Measurements from ENCODE around the gene SGSM1. TPM values are rescaled to one million over a fixed set of nuclear protein-coding genes. Genes with fewer than 3 reads are reported as not detected.

The SGSM1 gene
- total RNA-seq, 1 experiment from 2014 or later = 4.1 TPM

DNA sequence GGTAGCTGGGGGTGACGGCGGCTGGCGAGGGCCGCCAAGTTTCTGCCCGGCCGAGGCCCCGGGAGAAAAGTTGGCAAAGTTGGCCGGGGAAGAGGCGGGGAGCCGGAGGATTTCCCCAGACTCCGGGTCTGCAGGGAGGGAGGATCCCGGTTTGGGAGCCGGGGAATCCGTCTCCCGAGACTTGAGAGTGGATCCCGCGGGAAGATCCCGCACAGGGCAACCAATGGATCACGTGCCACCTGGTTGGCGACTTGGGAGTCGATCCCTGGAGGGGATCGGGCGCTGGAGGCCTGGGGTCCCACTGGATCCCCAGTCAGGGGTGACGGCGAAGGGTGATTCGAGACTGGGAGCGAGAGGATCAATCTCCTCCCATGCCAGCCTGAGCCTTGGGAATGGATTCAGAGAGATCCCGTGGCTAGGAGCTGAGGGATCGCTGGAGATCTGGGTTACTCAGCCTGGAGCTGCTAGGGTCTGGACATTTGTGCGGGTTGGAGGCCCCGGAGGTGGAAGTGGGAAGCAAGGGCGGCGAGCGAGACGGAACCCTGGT, 146.9 kb downstream of the SGSM1 start:
- peak; percentile 17 for ATAC-seq
- peak; percentile 71 for DNase-seq (ENCODE audit: low spot score)
- peak overlapping the region; percentile 92 for H3K27ac Mint-ChIP-seq
- peaks cover 10% of the 10 kb centered on the region for H3K27me3 Mint-ChIP-seq (ENCODE audit: low read depth)
- 0 out of 2 replicates have a peak, but pooled peaks cover 2% of the 10 kb centered on the region for H3K36me3 Mint-ChIP-seq
- CTCF ChIA-PET = interaction anchor here (0.9 to 2.4 kb wide), 5 partner anchors 14 to 103 kb away, joined by 3 to 9 read pairs (median 4); no protein-coding TSS in a partner anchor
- H3K4me1 Mint-ChIP-seq = peaks cover 48% of the 10 kb centered on the region
- POLR2A ChIA-PET = interaction anchor here (1.0 to 1.3 kb wide), 2 partner anchors 15 to 73 kb away, joined by 3 read pairs; no protein-coding TSS in a partner anchor
- H3K4me3 Mint-ChIP-seq = peak overlapping the region; percentile 98
- H3K9me3 Mint-ChIP-seq = no peaks in the 10 kb centered on the region
- TF ChIP-seq NFYB (CRISPR knock-in tag; conservative IDR thresholded peaks at IDR 0.05; ENCODE audit: low read depth) (no peak), ESRRA (CRISPR knock-in tag; IDR thresholded peaks at IDR 0.05; ENCODE audit: borderline replicate concordance) (0 out of 2 replicates have a peak, but pooled peaks have one; percentile 4), GRHL2 (CRISPR knock-in tag; IDR thresholded peaks at IDR 0.05; ENCODE audit: insufficient replicate concordance, severe bottlenecking) (no peak)
- TF ChIP-seq, protein P1, sequence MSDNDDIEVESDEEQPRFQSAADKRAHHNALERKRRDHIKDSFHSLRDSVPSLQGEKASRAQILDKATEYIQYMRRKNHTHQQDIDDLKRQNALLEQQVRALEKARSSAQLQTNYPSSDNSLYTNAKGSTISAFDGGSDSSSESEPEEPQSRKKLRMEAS (CRISPR knock-in tag; IDR thresholded peaks at IDR 0.05) = 0 out of 2 replicates have a peak, but pooled peaks have one; percentile 4
- TF ChIP-seq, protein P2, sequence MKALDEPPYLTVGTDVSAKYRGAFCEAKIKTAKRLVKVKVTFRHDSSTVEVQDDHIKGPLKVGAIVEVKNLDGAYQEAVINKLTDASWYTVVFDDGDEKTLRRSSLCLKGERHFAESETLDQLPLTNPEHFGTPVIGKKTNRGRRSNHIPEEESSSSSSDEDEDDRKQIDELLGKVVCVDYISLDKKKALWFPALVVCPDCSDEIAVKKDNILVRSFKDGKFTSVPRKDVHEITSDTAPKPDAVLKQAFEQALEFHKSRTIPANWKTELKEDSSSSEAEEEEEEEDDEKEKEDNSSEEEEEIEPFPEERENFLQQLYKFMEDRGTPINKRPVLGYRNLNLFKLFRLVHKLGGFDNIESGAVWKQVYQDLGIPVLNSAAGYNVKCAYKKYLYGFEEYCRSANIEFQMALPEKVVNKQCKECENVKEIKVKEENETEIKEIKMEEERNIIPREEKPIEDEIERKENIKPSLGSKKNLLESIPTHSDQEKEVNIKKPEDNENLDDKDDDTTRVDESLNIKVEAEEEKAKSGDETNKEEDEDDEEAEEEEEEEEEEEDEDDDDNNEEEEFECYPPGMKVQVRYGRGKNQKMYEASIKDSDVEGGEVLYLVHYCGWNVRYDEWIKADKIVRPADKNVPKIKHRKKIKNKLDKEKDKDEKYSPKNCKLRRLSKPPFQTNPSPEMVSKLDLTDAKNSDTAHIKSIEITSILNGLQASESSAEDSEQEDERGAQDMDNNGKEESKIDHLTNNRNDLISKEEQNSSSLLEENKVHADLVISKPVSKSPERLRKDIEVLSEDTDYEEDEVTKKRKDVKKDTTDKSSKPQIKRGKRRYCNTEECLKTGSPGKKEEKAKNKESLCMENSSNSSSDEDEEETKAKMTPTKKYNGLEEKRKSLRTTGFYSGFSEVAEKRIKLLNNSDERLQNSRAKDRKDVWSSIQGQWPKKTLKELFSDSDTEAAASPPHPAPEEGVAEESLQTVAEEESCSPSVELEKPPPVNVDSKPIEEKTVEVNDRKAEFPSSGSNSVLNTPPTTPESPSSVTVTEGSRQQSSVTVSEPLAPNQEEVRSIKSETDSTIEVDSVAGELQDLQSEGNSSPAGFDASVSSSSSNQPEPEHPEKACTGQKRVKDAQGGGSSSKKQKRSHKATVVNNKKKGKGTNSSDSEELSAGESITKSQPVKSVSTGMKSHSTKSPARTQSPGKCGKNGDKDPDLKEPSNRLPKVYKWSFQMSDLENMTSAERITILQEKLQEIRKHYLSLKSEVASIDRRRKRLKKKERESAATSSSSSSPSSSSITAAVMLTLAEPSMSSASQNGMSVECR (CRISPR knock-in tag; IDR thresholded peaks at IDR 0.05; ENCODE audit: borderline replicate concordance) = peak; percentile 32; the same call in 1 of the 2 replicates
- TF ChIP-seq, protein P3, sequence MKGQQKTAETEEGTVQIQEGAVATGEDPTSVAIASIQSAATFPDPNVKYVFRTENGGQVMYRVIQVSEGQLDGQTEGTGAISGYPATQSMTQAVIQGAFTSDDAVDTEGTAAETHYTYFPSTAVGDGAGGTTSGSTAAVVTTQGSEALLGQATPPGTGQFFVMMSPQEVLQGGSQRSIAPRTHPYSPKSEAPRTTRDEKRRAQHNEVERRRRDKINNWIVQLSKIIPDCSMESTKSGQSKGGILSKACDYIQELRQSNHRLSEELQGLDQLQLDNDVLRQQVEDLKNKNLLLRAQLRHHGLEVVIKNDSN (CRISPR knock-in tag; IDR thresholded peaks at IDR 0.05) = peak; percentile 85
- TF ChIP-seq, protein P4, sequence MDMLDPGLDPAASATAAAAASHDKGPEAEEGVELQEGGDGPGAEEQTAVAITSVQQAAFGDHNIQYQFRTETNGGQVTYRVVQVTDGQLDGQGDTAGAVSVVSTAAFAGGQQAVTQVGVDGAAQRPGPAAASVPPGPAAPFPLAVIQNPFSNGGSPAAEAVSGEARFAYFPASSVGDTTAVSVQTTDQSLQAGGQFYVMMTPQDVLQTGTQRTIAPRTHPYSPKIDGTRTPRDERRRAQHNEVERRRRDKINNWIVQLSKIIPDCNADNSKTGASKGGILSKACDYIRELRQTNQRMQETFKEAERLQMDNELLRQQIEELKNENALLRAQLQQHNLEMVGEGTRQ (CRISPR knock-in tag; IDR thresholded peaks at IDR 0.05) = peak; percentile 86

DNA sequence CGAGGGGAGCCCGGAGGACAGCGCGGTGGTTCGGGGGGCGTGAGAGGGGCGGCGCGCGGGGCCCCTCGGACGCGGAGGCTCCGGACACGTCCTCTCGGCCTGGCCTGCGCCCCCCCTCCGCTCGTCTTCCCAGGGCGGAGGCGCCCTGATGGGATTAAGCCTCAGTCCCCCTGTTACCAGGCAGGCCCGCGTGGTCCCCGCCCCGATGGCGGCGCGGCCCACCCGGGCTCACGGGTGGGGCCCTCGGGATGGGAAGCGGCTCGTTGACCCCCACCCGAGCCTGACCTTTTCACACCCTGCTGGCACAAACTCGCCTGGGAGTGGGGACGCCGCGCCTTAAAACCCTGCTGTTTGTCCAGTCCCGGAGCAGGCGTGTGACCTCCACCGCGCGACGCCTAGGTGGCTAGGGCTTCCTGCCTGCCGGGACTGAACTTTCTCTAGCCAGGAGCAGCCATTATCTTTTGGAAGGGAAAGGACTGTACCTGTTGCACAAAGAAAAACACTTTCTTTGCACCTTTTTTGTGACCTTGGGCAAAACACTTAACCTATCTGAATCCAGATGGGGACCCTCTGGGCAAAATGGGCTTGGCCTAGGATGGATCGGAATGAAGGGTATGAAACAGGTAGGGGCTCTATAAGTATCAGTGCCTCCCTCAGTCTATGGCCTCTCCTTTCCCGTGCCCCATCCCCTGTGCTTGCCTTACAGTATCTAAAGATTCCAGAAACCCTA, 147.5 kb downstream of the SGSM1 start:
- ATAC-seq = no peak
- no peaks in the 10 kb centered on the region for H3K9me3 Mint-ChIP-seq
- peaks cover 10% of the 10 kb centered on the region for H3K27me3 Mint-ChIP-seq (ENCODE audit: low read depth)
- 0 out of 2 replicates have a peak, but pooled peaks cover 2% of the 10 kb centered on the region for H3K36me3 Mint-ChIP-seq
- CTCF ChIA-PET = interaction anchor here (0.9 to 2.4 kb wide), 8 partner anchors 9 to 158 kb away, joined by 3 to 9 read pairs (median 4); no protein-coding TSS in a partner anchor
- peak overlapping the region; percentile 92; the same call in 1 of the 2 replicates for H3K27ac Mint-ChIP-seq
- peak overlapping the region; percentile 98 for H3K4me3 Mint-ChIP-seq
- H3K4me1 Mint-ChIP-seq = peaks cover 42% of the 10 kb centered on the region
- no peak for DNase-seq (ENCODE audit: low spot score)
- POLR2A ChIA-PET = interaction anchor here (0.6 to 1.3 kb wide), 3 partner anchors 10 to 72 kb away, joined by 3 read pairs; no protein-coding TSS in a partner anchor
- TF ChIP-seq, protein P5, sequence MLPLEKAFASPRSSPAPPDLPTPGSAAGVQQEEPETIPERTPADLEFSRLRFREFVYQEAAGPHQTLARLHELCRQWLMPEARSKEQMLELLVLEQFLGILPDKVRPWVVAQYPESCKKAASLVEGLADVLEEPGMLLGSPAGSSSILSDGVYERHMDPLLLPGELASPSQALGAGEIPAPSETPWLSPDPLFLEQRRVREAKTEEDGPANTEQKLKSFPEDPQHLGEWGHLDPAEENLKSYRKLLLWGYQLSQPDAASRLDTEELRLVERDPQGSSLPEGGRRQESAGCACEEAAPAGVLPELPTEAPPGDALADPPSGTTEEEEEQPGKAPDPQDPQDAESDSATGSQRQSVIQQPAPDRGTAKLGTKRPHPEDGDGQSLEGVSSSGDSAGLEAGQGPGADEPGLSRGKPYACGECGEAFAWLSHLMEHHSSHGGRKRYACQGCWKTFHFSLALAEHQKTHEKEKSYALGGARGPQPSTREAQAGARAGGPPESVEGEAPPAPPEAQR (CRISPR knock-in tag; IDR thresholded peaks at IDR 0.05) = no peak
- TF ChIP-seq PRRX2 (CRISPR knock-in tag; IDR thresholded peaks at IDR 0.05) (no peak), GTF2I (CRISPR knock-in tag; conservative IDR thresholded peaks at IDR 0.05) (no peak), ELF4 (CRISPR knock-in tag; IDR thresholded peaks at IDR 0.05; ENCODE audit: low read depth) (no peak), HMGA2 (CRISPR knock-in tag; IDR thresholded peaks at IDR 0.05) (no peak), GABPB1 (CRISPR knock-in tag; IDR thresholded peaks at IDR 0.05) (peak; percentile 42), CREB1 (CRISPR knock-in tag; IDR thresholded peaks at IDR 0.05) (no peak), JUN (CRISPR knock-in tag; IDR thresholded peaks at IDR 0.05) (no peak)
- TF ChIP-seq, protein P6, sequence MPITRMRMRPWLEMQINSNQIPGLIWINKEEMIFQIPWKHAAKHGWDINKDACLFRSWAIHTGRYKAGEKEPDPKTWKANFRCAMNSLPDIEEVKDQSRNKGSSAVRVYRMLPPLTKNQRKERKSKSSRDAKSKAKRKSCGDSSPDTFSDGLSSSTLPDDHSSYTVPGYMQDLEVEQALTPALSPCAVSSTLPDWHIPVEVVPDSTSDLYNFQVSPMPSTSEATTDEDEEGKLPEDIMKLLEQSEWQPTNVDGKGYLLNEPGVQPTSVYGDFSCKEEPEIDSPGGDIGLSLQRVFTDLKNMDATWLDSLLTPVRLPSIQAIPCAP (CRISPR knock-in tag; IDR thresholded peaks at IDR 0.05) = no peak
- TF ChIP-seq, protein P7, sequence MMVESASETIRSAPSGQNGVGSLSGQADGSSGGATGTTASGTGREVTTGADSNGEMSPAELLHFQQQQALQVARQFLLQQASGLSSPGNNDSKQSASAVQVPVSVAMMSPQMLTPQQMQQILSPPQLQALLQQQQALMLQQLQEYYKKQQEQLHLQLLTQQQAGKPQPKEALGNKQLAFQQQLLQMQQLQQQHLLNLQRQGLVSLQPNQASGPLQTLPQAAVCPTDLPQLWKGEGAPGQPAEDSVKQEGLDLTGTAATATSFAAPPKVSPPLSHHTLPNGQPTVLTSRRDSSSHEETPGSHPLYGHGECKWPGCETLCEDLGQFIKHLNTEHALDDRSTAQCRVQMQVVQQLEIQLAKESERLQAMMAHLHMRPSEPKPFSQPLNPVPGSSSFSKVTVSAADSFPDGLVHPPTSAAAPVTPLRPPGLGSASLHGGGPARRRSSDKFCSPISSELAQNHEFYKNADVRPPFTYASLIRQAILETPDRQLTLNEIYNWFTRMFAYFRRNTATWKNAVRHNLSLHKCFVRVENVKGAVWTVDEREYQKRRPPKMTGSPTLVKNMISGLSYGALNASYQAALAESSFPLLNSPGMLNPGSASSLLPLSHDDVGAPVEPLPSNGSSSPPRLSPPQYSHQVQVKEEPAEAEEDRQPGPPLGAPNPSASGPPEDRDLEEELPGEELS (CRISPR knock-in tag; IDR thresholded peaks at IDR 0.05) = no peak
- TF ChIP-seq, protein P8, sequence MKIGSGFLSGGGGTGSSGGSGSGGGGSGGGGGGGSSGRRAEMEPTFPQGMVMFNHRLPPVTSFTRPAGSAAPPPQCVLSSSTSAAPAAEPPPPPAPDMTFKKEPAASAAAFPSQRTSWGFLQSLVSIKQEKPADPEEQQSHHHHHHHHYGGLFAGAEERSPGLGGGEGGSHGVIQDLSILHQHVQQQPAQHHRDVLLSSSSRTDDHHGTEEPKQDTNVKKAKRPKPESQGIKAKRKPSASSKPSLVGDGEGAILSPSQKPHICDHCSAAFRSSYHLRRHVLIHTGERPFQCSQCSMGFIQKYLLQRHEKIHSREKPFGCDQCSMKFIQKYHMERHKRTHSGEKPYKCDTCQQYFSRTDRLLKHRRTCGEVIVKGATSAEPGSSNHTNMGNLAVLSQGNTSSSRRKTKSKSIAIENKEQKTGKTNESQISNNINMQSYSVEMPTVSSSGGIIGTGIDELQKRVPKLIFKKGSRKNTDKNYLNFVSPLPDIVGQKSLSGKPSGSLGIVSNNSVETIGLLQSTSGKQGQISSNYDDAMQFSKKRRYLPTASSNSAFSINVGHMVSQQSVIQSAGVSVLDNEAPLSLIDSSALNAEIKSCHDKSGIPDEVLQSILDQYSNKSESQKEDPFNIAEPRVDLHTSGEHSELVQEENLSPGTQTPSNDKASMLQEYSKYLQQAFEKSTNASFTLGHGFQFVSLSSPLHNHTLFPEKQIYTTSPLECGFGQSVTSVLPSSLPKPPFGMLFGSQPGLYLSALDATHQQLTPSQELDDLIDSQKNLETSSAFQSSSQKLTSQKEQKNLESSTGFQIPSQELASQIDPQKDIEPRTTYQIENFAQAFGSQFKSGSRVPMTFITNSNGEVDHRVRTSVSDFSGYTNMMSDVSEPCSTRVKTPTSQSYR (CRISPR knock-in tag; IDR thresholded peaks at IDR 0.05) = no peak
- TF ChIP-seq, protein P1 (CRISPR knock-in tag; IDR thresholded peaks at IDR 0.05) = peak; percentile 11; the same call in 1 of the 2 replicates
